ENCODE measurements around the gene NEK11.

DNA sequence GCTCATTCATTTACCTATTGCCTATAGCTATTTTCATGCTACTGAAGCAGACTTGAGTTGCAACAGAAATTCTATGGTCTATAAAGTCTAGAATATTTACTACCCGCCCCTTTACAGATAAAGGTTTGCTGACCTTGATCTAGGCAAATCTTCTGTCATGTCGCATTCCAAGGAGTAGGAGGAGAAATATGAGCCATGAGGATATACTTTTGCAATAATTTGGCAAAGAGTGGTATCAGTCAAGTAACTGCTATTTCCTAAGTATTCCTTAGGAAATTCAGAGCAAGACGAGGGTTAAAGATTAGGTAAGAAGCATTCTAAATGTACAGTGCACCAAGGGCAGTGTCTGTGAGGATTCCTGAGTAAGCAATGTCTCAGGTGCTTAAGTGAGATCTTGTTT, 233.8 kb downstream of the NEK11 start:
- no peak for TF ChIP-seq GATA2 (IDR thresholded peaks at IDR 0.05; ENCODE audit: low read depth, low read length)
- no peak for TF ChIP-seq GATA3 (IDR thresholded peaks at IDR 0.05; ENCODE audit: low read depth, low read length)
